Mucosa of descending colon (tissue), 3 donors: ENCODE data around the gene KIAA1614. TPM values are rescaled to one million over a fixed set of nuclear protein-coding genes. Genes with fewer than 3 reads are reported as not detected.

Source experiments
- ATAC-seq: fragments of 200-7000 bp; cut with Tn5 transposase; one replicate; pipeline ENCODE4 v1.9.1; 2020; ENCODE audit warnings: mild to moderate bottlenecking, moderate library complexity
- DNase-seq, 3 donors: peaks; one replicate each; pipeline ENCODE4 v3.0.0-alpha.2; 2020
- H3K36me3 ChIP-seq: fragments of 200-600 bp; one replicate; pipeline ENCODE4 v1.8.0; 2021; ENCODE audit warnings: low read depth, mild to moderate bottlenecking
- H3K4me1 ChIP-seq: fragments of 200-600 bp; one replicate; pipeline ENCODE4 v1.8.0; 2021; ENCODE audit warnings: low read depth, mild to moderate bottlenecking
- H3K4me3 ChIP-seq: fragments of 200-600 bp; one replicate; pipeline ENCODE4 v1.8.0; 2021; ENCODE audit warnings: mild to moderate bottlenecking
- H3K9me3 ChIP-seq: fragments of 200-600 bp; one replicate; pipeline ENCODE4 v1.8.0; 2021; ENCODE audit warnings: mild to moderate bottlenecking
- CTCF ChIP-seq: fragments of 200-600 bp; IDR thresholded peaks from one replicate; pipeline ENCODE4 v1.8.0; 2022; ENCODE audit warnings: antibody characterized with exemption, mild to moderate bottlenecking
- intact Hi-C, 2 donors: fragments of 100-400 bp; cut with DNase I in 1 of 2; cut with micrococcal nuclease in 1 of 2; formaldehyde crosslinking; loops; one replicate each; pipeline versions ENCODE4 v1.11.0 to v1.11.1; 2022; cut with DNase I, micrococcal nuclease
- total RNA-seq, 3 donors: library from RNA; stranded (reverse); fragmentation: NEBNext Ultra II Directional in 2 of 3; extraction: Animal tissue kit (Norgen Biotek cat#: 25700) in 2 of 3; gene quantifications; one replicate each; pipeline versions ENCODE4 v1.2.1 to v1.2.4, GENCODE V29; 2021 to 2023
- donor health status: DM: no; HTN: no; CAD: no; lungs with moderate emphysema.
- donor health status: DM: no; HTN: no; CAD: no.
- donor health status: DM: no; HTN: yes; CAD: no.

KIAA1614 gene
- total RNA-seq, 3 donors from 2014 or later, result 1.2 to 11.1 (median 2.0) TPM

- no peak for TF ChIP-seq CTCF
- Histone ChIP-seq H3K4me1 (no peaks in the 10 kb centered on the region), H3K4me3 (no peak overlapping the region), H3K9me3 (no peaks in the 10 kb centered on the region), H3K36me3 (no peaks in the 10 kb centered on the region)
- DNase-seq (no peak), ATAC-seq (no peak)
- intact Hi-C loops, result no loop called here
These were observed 81.6 kb downstream of the KIAA1614 start for GRCh38 chr1:180994262-180994661.

DNA sequence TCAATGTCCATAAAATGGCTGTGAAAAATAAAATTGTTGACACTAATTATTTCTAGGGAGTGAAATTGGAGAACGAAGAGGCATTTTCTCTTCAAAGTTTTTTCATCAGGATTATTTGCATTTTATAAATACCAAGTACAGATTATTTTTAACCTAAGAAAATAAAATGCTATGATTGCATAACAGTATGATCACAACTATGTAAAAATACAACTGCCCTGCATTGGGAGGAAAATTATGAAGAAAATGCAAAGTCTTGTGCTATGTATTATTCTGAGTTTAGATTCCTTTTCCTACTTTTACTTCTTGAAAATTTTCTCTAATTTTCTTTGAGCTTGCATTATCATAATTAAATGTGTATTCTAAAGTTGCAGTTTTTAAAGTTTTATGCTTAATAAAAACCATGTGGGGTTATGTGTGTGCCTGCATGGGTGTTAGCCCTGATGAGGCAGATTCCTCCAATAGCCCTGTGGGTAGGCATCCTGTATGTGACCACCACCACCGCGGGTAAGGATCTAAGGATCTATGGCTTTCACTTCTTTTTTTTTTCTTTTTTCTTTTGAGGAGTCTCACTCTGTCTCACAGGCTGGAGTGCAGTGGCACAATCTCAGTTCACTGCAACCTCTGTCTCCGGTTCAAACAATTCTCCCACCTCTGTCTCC is 85.3 kb downstream of the KIAA1614 start:
- no peak for TF ChIP-seq CTCF
- no peak overlapping the region for H3K4me3 ChIP-seq
- no peaks in the 10 kb centered on the region for H3K9me3 ChIP-seq
- DNase-seq (no peak), ATAC-seq (no peak)
- no peaks in the 10 kb centered on the region for H3K4me1 ChIP-seq
- intact Hi-C loops, result no loop called here
- H3K36me3 ChIP-seq, result no peaks in the 10 kb centered on the region

Other genes starting within 250 kb of the KIAA1614 start
- 10 to 100 TPM; 15.0 to 15.3 (median 15.3) TPM for gene STX6, start 110.0 kb downstream of the KIAA1614 start, total RNA-seq
- gene MR1, start 121.1 kb downstream of the KIAA1614 start, total RNA-seq, result 10 to 100 TPM in 1 of 3 donors, 1 to 10 TPM in 2; 3.3 to 14.6 (median 7.4) TPM
- 10 to 100 TPM; 15.4 to 16.7 (median 16.4) TPM for gene IER5, start 175.8 kb downstream of the KIAA1614 start, total RNA-seq